ENCODE measurements around the gene OOSP3. TPM values are rescaled to one million over a fixed set of nuclear protein-coding genes. Genes with fewer than 3 reads are reported as not detected.
"Not testable (repeated sequence)": the region's sequence is repeated elsewhere in the genome, so short reads cannot be mapped to it uniquely, and the experiment has no call there.

The OOSP3 gene
- total RNA-seq, 2 experiments from 2014 or later = not detected

DNA sequence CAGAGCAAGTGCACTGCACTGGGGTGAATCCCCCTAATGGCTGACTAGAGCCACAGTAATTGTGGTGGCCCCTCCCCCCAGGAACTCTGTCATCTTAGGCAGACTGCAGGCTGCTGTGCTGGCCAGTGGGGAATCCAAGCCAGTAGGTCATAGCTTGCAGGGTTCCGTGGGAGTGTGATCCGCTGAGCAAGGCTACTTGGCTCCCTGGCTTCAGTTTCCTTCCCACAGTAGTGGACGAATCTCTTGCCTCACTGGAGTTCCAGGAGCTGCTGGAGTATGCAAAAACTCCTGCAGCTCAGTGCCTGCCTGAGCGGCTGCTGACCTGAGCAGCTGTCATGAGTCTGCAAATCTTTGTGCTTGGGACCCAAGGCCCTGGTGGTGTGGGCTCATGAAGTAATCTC lies 13.2 kb downstream of the OOSP3 start:
- Mint-ChIP-seq H3K36me3 (no peaks in the 10 kb centered on the region), H3K4me3 (no peak overlapping the region), H3K27me3 (peaks cover 14% of the 10 kb centered on the region), H3K4me1 (no peaks in the 10 kb centered on the region), H3K9me3 (peaks cover 22% of the 10 kb centered on the region), H3K27ac (no peak overlapping the region)
- no peak for DNase-seq
- no peak for ATAC-seq (ENCODE audit: low read depth)
- POLR2A ChIA-PET = no interaction called here

DNA sequence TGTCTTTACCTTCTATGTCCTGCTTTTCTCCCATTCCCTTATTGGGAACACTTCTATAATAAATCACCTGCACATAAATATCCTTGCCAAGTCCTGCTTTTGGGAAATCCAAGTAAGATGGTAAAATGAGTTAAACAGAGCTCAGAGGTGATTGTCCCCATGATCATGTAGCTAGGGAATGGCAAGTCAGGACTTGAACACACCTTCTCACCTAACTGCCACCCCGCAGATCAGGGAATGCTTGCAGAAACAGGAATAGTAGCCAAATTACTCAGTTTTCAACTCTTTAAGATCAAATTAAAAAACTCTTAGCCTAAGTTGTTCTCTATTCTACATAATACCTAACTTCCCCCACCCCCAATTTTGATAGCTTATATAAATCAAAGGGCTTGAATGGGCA lies 16.0 kb downstream of the OOSP3 start:
- H3K27ac Mint-ChIP-seq = no peak overlapping the region
- H3K4me3 Mint-ChIP-seq = no peak overlapping the region
- H3K36me3 Mint-ChIP-seq = no peaks in the 10 kb centered on the region
- ATAC-seq (ENCODE audit: low read depth) (no peak), DNase-seq (no peak)
- no peaks in the 10 kb centered on the region for H3K4me1 Mint-ChIP-seq
- H3K27me3 Mint-ChIP-seq = peaks cover 4% of the 10 kb centered on the region
- POLR2A ChIA-PET = no interaction called here
- H3K9me3 Mint-ChIP-seq = peaks cover 9% of the 10 kb centered on the region

DNA sequence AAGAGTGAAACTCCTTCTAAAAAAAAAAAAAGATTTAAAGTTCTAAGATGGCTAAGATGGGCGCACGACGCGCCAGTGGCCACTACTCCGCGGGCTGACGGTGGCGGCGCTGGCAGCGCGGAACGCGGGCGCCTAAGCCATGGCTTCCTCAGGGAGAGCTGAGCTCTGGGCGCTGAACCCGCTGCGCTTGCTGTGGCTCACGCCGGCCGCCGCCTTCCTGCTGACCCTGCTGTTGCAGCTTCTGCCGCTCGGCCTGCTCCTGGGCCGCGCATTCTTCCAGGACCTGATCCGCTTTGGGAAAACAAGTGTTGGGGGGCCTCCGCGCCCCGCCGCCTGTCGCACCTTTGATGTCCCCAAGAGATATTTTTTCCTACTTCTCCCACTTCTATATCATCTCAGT lies 19.5 kb downstream of the OOSP3 start:
- H3K27me3 Mint-ChIP-seq = peaks cover 2% of the 10 kb centered on the region
- H3K9me3 Mint-ChIP-seq = peaks cover 4% of the 10 kb centered on the region
- ATAC-seq (ENCODE audit: low read depth) = no peak
- DNase-seq = no peak
- H3K4me1 Mint-ChIP-seq = no peaks in the 10 kb centered on the region
- H3K36me3 Mint-ChIP-seq = no peaks in the 10 kb centered on the region
- H3K4me3 Mint-ChIP-seq = no peak overlapping the region
- POLR2A ChIA-PET = no interaction called here
- no peak overlapping the region for H3K27ac Mint-ChIP-seq

DNA sequence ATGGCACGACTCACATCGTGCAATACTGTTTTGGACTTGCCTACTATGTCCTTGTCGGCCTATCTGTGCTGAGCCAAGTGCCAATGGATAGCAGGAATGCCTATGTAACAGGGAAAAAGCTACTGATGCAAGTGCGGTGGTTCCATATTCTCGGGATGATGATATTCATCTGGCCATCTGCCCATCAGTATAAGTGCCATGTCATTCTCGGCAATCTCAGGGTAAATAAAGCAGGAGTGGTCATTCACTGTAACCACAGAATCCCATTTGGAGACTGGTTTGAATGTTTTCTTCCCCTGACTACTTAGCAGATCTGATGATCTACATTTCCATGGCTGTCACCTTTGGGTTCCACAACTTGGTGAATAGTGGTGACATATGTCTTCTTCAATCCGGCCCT lies 20.1 kb downstream of the OOSP3 start:
- POLR2A ChIA-PET = no interaction called here
- no peaks in the 10 kb centered on the region for H3K36me3 Mint-ChIP-seq
- H3K4me1 Mint-ChIP-seq = no peaks in the 10 kb centered on the region
- H3K4me3 Mint-ChIP-seq = no peak overlapping the region
- no peak for DNase-seq
- peaks cover 2% of the 10 kb centered on the region for H3K27me3 Mint-ChIP-seq
- H3K27ac Mint-ChIP-seq = no peak overlapping the region
- peaks cover 4% of the 10 kb centered on the region for H3K9me3 Mint-ChIP-seq
- no peak for ATAC-seq (ENCODE audit: low read depth)

DNA sequence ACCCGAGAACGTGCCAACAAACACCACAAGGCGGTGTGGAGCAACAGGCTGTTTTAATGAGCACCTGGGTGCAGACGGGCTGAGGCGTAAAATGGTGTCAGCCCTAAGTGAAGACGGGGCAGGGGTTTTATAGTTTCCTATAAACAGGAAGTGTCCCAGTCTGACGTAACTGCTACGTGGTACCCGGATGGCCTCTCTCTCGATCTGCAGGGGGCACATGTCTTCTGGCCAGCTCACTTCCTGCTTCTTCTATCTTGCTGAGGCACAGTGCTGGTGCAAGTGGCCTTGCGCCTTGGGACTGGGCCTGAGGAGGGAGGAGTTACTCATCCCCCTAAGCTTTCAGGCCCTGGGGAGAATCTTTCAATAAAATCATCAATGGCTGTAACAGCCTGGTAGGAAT lies 20.9 kb downstream of the OOSP3 start:
- Mint-ChIP-seq H3K27me3 (peaks cover 2% of the 10 kb centered on the region), H3K4me1 (no peaks in the 10 kb centered on the region), H3K4me3 (no peak overlapping the region), H3K36me3 (no peaks in the 10 kb centered on the region), H3K27ac (no peak overlapping the region), H3K9me3 (peaks cover 4% of the 10 kb centered on the region)
- no peak for ATAC-seq (ENCODE audit: low read depth)
- DNase-seq = no peak
- POLR2A ChIA-PET = no interaction called here

DNA sequence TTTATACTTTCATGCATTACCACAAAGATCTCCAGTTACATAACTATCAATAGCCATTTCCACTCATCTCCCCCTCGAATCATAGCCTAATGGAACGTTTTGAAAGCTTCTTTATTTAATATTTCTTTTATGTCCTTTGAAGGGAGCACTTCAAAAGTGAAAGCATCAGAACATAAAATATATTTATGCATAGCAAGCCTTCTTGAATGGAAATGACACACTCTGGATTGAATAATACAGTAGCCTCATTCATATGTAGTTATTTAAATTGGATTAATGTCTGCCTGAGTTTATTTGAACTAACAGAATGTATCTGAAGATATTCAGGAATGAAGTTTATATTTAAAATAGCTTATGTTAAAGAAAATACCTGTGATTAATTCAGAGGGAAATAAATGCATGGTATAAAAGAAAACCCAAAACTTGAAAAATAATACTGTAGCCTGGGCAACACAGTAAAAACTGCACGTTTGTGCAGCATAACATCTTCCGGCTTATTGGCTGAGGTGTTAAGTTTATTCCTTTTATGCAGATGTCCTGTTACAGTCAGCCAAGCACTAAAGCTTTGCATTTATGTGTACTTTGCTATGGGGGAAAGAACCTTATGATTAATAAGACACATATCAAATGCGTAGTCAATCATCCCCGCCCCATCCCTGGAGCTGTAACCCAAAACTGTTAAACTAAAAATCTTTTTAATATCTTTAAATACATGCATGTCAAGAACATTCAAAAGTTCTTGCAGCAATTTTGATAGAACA lies 22.0 kb downstream of the OOSP3 start:
- POLR2A ChIA-PET = no interaction called here
- DNase-seq = no peak
- no peaks in the 10 kb centered on the region for H3K4me1 Mint-ChIP-seq
- ATAC-seq (ENCODE audit: low read depth) = no peak
- H3K4me3 Mint-ChIP-seq = no peak overlapping the region
- H3K36me3 Mint-ChIP-seq = no peaks in the 10 kb centered on the region
- peaks cover under 1% of the 10 kb centered on the region for H3K27me3 Mint-ChIP-seq
- H3K27ac Mint-ChIP-seq = no peak overlapping the region
- peaks cover 2% of the 10 kb centered on the region for H3K9me3 Mint-ChIP-seq

DNA sequence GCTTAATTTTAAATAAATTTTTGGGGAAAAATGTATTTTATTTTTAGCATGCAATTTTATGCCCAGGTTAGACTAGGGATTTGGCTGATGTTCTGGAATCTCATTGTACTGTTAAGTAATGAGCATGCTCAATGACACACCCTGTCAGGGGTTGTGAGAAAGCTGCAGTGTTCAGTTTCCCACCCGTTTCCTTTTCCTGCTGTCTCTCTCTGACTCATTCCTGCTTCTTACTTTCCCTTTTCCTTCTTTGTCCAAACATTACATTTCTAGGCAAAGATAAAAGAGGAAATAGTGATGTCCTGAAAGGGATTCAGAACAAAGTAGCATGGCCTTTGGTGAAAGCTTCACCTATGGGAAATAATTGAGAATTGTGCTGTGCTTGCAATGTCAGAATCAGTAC lies 22.7 kb downstream of the OOSP3 start:
- Mint-ChIP-seq H3K27me3 (no peaks in the 10 kb centered on the region), H3K9me3 (peaks cover 2% of the 10 kb centered on the region), H3K36me3 (no peaks in the 10 kb centered on the region), H3K4me1 (no peaks in the 10 kb centered on the region), H3K27ac (no peak overlapping the region), H3K4me3 (no peak overlapping the region)
- POLR2A ChIA-PET = no interaction called here
- DNase-seq (no peak), ATAC-seq (ENCODE audit: low read depth) (no peak)

DNA sequence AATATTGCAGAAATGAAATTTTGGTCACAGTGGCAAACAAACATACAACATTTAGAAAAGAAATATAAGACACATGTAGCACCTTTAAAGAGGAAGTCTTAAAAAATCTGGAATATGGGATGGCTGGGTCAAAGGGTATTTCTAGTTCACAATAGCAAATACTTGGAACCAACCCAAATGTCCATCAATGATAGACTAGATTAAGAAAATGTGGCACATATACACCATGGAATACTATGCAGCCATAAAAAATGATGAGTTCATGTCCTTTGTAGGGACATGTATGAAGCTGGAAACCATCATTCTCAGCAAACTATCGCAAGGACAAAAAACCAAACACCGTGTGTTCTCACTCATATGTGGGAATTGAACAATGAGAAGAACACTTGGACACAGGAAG lies 25.0 kb downstream of the OOSP3 start:
- H3K9me3 Mint-ChIP-seq; DNase-seq; H3K36me3 Mint-ChIP-seq; H3K4me1 Mint-ChIP-seq; H3K27me3 Mint-ChIP-seq; ATAC-seq (ENCODE audit: low read depth); POLR2A ChIA-PET; H3K4me3 Mint-ChIP-seq; H3K27ac Mint-ChIP-seq: not testable (repeated sequence)

DNA sequence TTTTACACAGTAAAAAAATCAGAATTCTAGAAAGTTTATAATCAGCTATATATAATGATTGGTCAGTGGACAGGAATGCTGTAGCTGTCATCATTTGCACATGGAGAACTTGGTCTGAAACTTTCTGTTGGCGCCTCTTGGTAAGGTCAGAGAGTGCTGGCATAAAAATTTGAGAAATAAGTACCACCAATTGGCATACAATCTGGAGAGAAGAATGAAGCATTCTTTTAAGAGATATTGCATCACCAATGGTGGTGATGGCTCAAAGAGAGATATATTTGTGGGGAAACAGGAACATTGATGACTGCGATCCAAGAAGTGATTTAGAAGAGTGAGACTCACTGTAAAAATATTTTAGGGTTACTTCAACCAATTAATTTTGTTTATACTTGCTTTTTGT lies 39.9 kb downstream of the OOSP3 start:
- Mint-ChIP-seq H3K27ac (no peak overlapping the region), H3K4me1 (no peaks in the 10 kb centered on the region), H3K36me3 (peaks cover 2% of the 10 kb centered on the region), H3K27me3 (no peaks in the 10 kb centered on the region), H3K4me3 (no peak overlapping the region), H3K9me3 (peaks cover 21% of the 10 kb centered on the region)
- no peak for DNase-seq
- ATAC-seq (ENCODE audit: low read depth) = no peak
- POLR2A ChIA-PET = no interaction called here

DNA sequence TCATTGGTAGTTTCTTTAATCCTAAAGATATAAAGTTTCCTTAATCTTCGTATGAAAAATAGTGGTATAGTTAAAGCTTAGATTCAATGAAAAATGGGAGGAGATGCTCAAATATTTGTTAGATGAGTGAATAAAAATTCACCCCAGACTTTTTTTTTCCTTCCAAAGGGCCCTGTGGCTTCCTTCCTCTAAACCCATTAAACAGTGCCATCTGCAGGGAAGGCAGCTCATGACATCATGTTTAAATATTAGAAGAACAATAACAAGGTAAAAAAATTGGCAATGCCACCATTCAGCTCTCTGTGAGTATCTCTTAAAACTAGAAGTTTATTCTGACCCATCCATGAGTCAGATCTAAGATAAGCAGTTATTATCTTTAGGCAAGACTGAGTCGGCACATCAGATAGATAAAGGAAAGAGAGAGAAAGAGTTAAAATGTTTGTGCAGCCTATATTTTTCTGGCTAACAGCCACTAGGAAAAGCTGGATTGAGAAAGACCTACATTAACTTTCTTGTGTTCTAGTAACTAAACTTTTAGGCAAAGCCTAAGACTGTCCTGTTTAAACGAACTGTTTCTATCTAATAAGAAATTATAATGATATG lies 40.5 kb downstream of the OOSP3 start:
- H3K4me1 Mint-ChIP-seq = no peaks in the 10 kb centered on the region
- no peak overlapping the region for H3K4me3 Mint-ChIP-seq
- peaks cover 2% of the 10 kb centered on the region for H3K36me3 Mint-ChIP-seq
- POLR2A ChIA-PET = no interaction called here
- DNase-seq = no peak
- no peak overlapping the region for H3K27ac Mint-ChIP-seq
- no peaks in the 10 kb centered on the region for H3K27me3 Mint-ChIP-seq
- H3K9me3 Mint-ChIP-seq = peaks cover 24% of the 10 kb centered on the region
- ATAC-seq (ENCODE audit: low read depth) = no peak

DNA sequence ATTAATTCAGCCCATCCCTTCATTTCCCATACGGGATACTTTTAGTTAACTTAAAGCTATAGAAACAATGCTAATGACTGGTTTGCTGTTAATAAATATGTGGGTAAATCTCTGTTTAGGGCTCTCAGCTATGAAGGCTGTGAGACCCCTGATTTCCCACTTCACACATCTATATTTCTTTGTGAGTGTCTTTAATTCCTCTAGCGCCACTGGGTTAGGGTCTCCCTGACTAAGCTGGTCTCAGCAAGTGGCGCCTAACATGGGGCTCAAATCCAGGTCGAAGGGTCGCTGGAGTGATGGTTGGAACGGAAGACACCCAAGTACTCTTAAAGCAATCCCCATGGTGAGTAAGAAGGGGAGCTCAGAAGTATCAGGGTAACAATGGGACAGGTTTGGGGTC lies 45.2 kb downstream of the OOSP3 start:
- no peak for DNase-seq
- no peaks in the 10 kb centered on the region for H3K4me1 Mint-ChIP-seq
- no peaks in the 10 kb centered on the region for H3K27me3 Mint-ChIP-seq
- ATAC-seq (ENCODE audit: low read depth) = no peak
- H3K4me3 Mint-ChIP-seq = no peak overlapping the region
- POLR2A ChIA-PET = no interaction called here
- peaks cover 31% of the 10 kb centered on the region for H3K9me3 Mint-ChIP-seq
- H3K36me3 Mint-ChIP-seq = peaks cover 2% of the 10 kb centered on the region
- no peak overlapping the region for H3K27ac Mint-ChIP-seq

DNA sequence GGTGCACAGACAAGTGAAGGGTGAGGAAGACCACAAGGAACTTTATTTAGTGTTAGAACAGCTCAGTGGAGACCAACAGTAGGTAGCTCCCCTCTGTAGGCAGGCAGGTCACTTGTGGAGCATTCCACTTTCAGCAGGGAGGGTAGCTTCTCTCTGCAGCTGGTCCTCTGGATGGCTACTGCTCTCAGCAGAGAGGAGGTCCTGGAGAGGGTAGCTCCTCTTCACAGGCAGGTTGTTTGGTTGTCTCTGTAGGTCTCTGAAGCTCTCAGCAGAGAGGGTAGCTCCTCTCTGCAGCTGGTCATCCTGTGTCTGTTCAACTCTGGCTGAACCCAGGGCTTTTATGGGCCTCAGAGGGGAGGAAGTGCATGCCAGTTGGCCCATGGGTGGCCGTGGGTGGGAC lies 53.1 kb downstream of the OOSP3 start:
- Mint-ChIP-seq H3K27ac (no peak overlapping the region), H3K4me1 (no peaks in the 10 kb centered on the region), H3K27me3 (no peaks in the 10 kb centered on the region), H3K36me3 (no peaks in the 10 kb centered on the region), H3K9me3 (peaks cover 15% of the 10 kb centered on the region), H3K4me3 (no peak overlapping the region)
- no peak for ATAC-seq (ENCODE audit: low read depth)
- DNase-seq = no peak
- POLR2A ChIA-PET = no interaction called here

DNA sequence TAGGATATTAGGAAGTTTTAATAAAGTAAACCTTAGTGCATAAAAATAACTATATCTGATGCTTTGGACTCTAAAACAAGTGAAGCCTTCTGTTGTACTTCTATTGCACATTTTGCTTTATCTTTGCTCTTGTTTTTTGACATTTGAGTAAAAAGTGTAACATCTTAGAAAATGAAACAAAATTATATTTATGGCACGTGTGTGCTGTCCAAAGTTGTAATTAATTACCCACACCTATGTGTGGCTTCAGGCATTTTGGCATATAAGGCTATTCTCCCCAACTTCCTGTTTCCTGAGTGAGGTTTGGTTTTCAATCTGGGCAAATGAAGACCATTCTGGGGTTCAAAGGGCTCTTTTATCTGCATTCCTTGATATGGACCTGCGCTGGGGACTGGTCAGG lies 59.5 kb downstream of the OOSP3 start, which contains the start of gene OOSP1:
TSS of gene OOSP1 (plus strand) at position 301 of the 400 bp plus-strand sequence. CDS start at position 324, 23 bp downstream.
- POLR2A ChIA-PET = no interaction called here
- Mint-ChIP-seq H3K9me3 (peaks cover 2% of the 10 kb centered on the region), H3K4me3 (no peak within 1 kb of the TSS), H3K4me1 (no peaks in the 10 kb centered on the region), H3K27me3 (no peaks in the 10 kb centered on the region), H3K36me3 (no peaks in the 10 kb centered on the region), H3K27ac (no peak within 1 kb of the TSS)
- DNase-seq (no peak), ATAC-seq (ENCODE audit: low read depth) (no peak)

DNA sequence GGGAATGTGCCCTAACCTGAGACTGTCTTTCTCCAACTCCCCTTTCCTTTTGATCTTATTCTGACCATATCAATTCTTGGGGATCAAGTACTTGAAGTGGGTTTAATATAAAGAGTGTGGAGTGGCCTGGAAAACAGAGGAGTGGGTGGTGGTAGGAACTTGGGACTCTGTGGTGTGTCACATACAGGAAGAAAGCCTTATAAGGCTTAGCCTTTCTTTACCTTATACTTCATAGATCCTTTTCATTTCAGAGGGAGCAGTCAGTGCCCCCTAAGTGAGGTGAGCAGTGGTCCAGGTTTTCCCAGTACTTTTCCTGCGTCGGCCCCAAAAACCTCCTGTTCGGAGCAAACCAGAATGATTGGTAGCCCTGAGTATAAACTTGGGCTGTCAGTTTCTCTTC lies 60.1 kb downstream of the OOSP3 start:
- Mint-ChIP-seq H3K9me3 (peaks cover 2% of the 10 kb centered on the region), H3K4me3 (no peak overlapping the region), H3K27ac (no peak overlapping the region), H3K36me3 (no peaks in the 10 kb centered on the region), H3K4me1 (no peaks in the 10 kb centered on the region), H3K27me3 (peaks cover under 1% of the 10 kb centered on the region)
- POLR2A ChIA-PET = no interaction called here
- DNase-seq (no peak), ATAC-seq (ENCODE audit: low read depth) (no peak)

All from activated naive CD8-positive, alpha-beta T cell treated with anti-CD3 and anti-CD28 coated beads, Interleukin-2, amount 10 ng/mL, durations not matched to agents 7 days and 5 days (primary cell).